Measurements from ENCODE around the gene GPR62. TPM values are rescaled to one million over a fixed set of nuclear protein-coding genes. Genes with fewer than 3 reads are reported as not detected.

GPR62 gene
- polyA plus RNA-seq, 3 donors = not detected

GRCh38 chr3:51998774-51999173, 43.6 kb downstream of the GPR62 start:
- Histone ChIP-seq H4K20me1 (ENCODE audit: insufficient read depth, low read length) (peaks cover 14% of the 10 kb centered on the region), H3K27me3 (ENCODE audit: control insufficient read depth in 2 of 2, insufficient read depth in 2 of 2, low read length in 2 of 2) (no peaks in the 10 kb centered on the region), H3K9me3 (replicated peaks in 1 of 2; ENCODE audit: control insufficient read depth in 1 of 2, insufficient read depth in 1 of 2, low read length in 2 of 2) (no peaks in the 10 kb centered on the region), H3K4me1 (ENCODE audit: control insufficient read depth in 1 of 2, insufficient read depth in 2 of 2, low read length in 2 of 2) (peaks cover 17 to 24% of the 10 kb centered on the region in 2 donors), H3K36me3 (replicated peaks in 1 of 2; ENCODE audit: control insufficient read depth in 1 of 2, insufficient read depth in 2 of 2, low read length in 2 of 2) (peaks cover 11% of the 10 kb centered on the region in 2 donors), H3K27ac (ENCODE audit: low read depth in 1 of 2, low read length in 2 of 2) (no peak overlapping the region), H3K79me2 (ENCODE audit: insufficient read depth, low read length) (peaks cover 19% of the 10 kb centered on the region), H3K4me2 (replicated peaks; ENCODE audit: extremely low read depth, low read length, poor library complexity, severe bottlenecking) (no peak overlapping the region), H3K9ac (ENCODE audit: insufficient read depth, low read length, poor library complexity, severe bottlenecking) (no peak overlapping the region), H2AFZ (ENCODE audit: insufficient read depth, low read depth, low read length, poor library complexity, severe bottlenecking) (no peak overlapping the region), H3K4me3 (replicated peaks in 1 of 3; ENCODE audit: low read depth in 2 of 3, low read length in 3 of 3) (no peak overlapping the region)
- intact Hi-C loops (cut with micrococcal nuclease) = loop anchor here in 1 of 2 donors (5.0 kb wide), 1 partner anchor 54 kb away; no protein-coding TSS in a partner anchor
- WGBS (ENCODE audit: insufficient coverage) = 82% methylated on average over 7 of the region's 7 CpGs
- H3K4me1 Mint-ChIP-seq = peaks cover 21% of the 10 kb centered on the region
- no peaks in the 10 kb centered on the region for H3K9me3 Mint-ChIP-seq
- peaks cover 10 to 13% of the 10 kb centered on the region in 2 donors for H3K36me3 Mint-ChIP-seq
- no peak overlapping the region for H3K27ac Mint-ChIP-seq
- DNase-seq = no peak
- H3K4me3 Mint-ChIP-seq = no peak overlapping the region
- no peak for TF ChIP-seq CTCF (IDR thresholded peaks at IDR 0.05)
- peaks cover 2 to 6% (median 5%) of the 10 kb centered on the region in 3 donors for H3K27me3 Mint-ChIP-seq (ENCODE audit: low read depth in 3 of 3)

GRCh38 chr3:51999846-52000245, 44.7 kb downstream of the GPR62 start:
- DNase-seq = no peak
- 100% methylated on average over 1 of the region's 2 CpGs for WGBS (ENCODE audit: insufficient coverage)
- no peaks in the 10 kb centered on the region for H3K27me3 ChIP-seq (ENCODE audit: control insufficient read depth in 2 of 2, insufficient read depth in 2 of 2, low read length in 2 of 2)
- H3K27ac ChIP-seq (ENCODE audit: low read depth in 1 of 2, low read length in 2 of 2) = no peak overlapping the region
- intact Hi-C loops (cut with micrococcal nuclease) = loop anchor here (5.0 kb wide), 1 partner anchor 52 kb away; no protein-coding TSS in a partner anchor
- no peak overlapping the region for H3K4me2 ChIP-seq (replicated peaks; ENCODE audit: extremely low read depth, low read length, poor library complexity, severe bottlenecking)
- Mint-ChIP-seq H3K9me3 (no peaks in the 10 kb centered on the region), H3K4me1 (peaks cover 14% of the 10 kb centered on the region), H3K27me3 (ENCODE audit: low read depth in 3 of 3) (peaks cover 2 to 6% (median 6%) of the 10 kb centered on the region in 3 donors), H3K36me3 (peaks cover 0 to 3% of the 10 kb centered on the region in 2 donors), H3K27ac (peak overlapping the region in 1 of 7 donors; percentile 36), H3K4me3 (no peak overlapping the region)
- H3K9ac ChIP-seq (ENCODE audit: insufficient read depth, low read length, poor library complexity, severe bottlenecking) = no peak overlapping the region
- H2AFZ ChIP-seq (ENCODE audit: insufficient read depth, low read depth, low read length, poor library complexity, severe bottlenecking) = no peak overlapping the region
- peaks cover 9% of the 10 kb centered on the region for H3K79me2 ChIP-seq (ENCODE audit: insufficient read depth, low read length)
- H4K20me1 ChIP-seq (ENCODE audit: insufficient read depth, low read length) = peaks cover 6% of the 10 kb centered on the region
- peaks cover 10 to 16% of the 10 kb centered on the region in 2 donors for H3K4me1 ChIP-seq (ENCODE audit: control insufficient read depth in 1 of 2, insufficient read depth in 2 of 2, low read length in 2 of 2)
- TF ChIP-seq CTCF (IDR thresholded peaks at IDR 0.05) = no peak
- no peak overlapping the region for H3K4me3 ChIP-seq (replicated peaks in 1 of 3; ENCODE audit: low read depth in 2 of 3, low read length in 3 of 3)
- H3K9me3 ChIP-seq (replicated peaks in 1 of 2; ENCODE audit: control insufficient read depth in 1 of 2, insufficient read depth in 1 of 2, low read length in 2 of 2) = no peaks in the 10 kb centered on the region
- H3K36me3 ChIP-seq (replicated peaks in 1 of 2; ENCODE audit: control insufficient read depth in 1 of 2, insufficient read depth in 2 of 2, low read length in 2 of 2) = peaks cover under 1% of the 10 kb centered on the region in 2 donors
